GM21737 (cell line): Measurements from ENCODE around the gene STPG3.
"Not testable (repeated sequence)": the region's sequence is repeated elsewhere in the genome, so short reads cannot be mapped to it uniquely, and the experiment has no call there.

Experiments
- ATAC-seq: cut with Tn5 transposase; IDR thresholded peaks from one replicate; pipeline ENCODE4 v1.9.1; 2021; ENCODE audit warnings: mild to moderate bottlenecking, moderate library complexity; ENCODE audit not compliant: unreplicated experiment

STPG3 gene

DNA sequence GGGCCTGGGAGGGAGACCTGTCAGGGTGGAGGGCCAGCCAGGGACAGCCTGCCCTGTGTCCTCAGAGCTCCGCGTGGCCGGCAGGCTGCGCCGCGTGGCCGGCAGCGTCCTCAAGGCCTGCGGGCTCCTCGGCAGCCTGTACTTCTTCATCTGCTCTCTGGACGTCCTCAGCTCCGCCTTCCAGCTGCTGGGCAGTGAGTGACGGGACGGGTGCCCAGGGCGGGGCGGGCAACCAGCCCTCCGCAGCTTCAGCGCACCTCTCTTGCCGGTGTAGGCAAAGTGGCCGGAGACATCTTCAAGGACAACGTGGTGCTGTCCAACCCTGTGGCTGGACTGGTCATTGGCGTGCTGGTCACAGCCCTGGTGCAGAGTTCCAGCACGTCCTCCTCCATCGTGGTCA lies 18.6 kb upstream of the STPG3 start:
- ATAC-seq = no peak

DNA sequence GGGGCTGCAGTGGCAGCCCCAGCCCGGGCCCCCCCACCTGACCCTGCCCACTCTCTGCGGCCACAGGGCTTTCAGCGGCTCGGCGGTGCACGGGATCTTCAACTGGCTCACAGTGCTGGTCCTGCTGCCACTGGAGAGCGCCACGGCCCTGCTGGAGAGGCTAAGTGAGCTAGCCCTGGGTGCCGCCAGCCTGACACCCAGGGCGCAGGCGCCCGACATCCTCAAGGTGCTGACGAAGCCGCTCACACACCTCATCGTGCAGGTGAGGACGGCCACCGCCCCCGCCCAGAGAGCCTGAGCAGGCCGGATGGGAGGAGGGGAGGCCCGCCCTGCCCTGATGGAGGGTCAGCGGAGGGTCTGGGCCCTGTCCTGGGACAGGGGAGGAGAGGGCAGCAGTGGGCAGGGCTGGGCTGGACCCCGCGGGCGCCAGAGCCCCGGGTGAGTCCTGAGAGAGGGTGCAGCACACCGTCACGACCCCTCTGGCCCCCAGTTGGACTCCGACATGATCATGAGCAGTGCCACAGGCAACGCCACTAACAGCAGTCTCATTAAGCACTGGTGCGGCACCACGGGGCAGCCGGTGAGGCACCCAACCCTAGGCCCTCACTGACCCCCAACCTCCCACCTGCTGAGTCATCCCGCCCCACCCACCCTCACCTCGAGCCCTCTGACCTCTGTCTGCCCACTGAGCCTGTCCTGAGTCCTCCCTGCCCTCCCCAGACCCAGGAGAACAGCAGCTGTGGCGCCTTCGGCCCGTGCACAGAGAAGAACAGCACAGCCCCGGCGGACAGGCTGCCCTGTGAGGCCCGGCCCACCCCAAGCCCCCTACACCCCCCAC lies 17.7 kb upstream of the STPG3 start:
- no peak for ATAC-seq

DNA sequence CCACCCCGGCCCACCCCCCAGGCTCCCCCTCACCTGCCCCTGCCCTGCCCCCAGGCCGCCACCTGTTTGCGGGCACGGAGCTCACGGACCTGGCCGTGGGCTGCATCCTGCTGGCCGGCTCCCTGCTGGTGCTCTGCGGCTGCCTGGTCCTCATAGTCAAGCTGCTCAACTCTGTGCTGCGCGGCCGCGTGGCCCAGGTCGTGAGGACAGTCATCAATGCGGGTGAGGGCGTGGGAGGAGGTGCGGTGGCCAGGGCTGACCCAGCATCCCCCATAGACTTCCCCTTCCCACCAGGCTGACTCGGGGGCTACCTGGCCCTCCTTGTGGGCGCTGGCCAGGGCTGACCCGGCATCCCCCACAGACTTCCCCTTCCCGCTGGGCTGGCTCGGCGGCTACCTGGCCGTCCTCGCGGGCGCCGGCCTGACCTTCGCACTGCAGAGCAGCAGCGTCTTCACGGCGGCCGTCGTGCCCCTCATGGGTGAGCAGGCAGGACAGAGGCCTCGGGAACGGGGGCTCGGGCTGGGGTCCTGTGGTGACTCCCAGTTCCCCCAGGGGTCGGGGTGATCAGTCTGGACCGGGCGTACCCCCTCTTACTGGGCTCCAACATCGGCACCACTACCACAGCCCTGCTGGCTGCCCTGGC lies 16.9 kb upstream of the STPG3 start:
- ATAC-seq = no peak

DNA sequence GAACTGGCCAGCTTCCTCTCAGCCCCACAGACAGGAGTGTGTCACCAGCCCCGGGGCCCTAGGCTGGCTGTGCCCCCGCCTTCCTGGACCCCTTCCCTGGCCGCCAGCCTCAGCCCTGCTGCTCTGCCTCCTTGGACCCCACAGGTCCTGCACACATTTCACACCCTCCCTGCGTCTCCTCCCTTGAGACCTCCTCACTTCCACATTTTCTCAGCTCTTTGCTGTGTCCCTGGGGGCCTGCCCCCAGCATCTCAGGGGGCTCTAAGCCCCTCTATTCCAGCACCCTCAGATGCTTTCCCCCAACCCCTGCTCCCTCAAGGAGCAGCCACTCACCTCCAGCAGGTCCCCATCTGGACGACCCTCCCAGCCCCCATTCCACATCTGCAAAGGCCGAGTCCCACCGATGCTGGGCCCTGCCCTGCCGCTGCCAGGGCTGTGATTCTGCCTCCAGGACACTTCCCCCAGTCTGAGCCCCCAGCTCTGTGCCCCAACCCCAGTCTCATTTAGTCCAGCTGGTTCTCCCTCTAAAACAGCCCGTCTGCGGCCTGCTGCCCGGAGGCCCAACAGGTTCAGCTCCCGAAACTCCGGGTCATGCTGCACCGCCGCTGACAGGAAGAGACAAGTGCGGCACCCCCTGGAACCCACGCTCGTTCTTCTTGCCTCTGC lies 16.2 kb upstream of the STPG3 start:
- ATAC-seq = no peak

DNA sequence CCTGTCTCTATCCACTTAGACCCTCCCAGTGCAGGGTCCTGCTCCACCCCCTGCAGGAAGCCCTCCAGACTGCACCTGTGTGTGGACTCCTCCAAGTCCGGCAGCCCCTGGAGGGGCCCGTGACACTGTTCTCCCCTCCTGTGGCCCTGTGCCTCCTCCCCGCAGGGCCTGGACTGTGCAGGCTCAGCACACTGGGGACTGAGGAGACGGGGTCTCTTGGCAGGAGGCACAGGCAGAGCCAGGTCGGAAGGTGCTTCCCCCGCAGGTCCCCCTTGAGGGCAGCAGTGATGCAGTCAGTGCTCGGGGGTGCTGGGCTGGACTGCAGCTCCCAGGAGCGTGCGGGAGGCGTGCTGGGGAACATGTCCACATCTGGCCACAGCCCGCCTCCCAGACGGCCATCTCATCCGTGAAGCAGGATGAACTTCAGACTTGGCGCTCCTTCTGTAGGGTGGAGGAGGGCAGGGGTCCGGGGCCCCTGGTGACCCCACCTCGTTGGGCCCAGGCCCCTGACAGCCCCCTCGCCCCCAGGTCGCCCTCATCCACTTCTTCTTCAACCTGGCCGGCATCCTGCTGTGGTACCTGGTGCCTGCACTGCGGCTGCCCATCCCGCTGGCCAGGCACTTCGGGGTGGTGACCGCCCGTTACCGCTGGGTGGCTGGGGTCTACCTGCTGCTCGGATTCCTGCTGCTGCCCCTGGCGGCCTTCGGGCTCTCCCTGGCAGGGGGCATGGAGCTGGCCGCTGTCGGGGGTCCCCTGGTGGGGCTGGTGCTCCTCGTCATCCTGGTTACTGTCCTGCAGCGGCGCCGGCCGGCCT lies 15.5 kb upstream of the STPG3 start:
- ATAC-seq = no peak

DNA sequence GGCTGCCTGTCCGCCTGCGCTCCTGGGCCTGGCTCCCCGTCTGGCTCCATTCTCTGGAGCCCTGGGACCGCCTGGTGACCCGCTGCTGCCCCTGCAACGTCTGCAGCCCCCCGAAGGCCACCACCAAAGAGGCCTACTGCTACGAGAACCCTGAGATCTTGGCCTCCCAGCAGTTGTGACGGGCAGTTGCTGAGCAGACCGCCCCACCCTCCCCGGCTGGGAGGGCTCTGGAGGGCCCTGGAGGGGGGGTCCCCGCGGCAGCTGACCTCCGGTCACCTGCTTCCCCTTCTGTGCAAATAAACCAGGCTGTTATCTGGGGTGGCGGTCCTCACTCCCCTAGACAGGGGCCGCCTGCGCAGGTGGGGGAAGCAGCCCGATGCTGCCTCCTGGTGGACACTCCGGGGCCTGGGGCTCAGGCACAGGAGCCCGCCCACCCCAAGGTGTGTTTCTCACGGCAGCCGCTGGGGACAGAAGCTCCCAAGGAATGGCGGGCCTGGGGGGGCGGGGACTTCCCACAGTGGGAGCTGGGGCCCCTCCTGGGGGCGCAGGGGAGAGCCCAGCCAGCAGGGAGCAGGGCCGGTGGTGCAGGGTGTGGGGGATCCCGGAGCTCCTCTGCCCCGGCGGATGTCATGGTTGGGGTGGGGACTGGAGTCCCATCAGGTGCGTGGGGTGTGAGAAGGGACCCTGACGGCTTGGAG lies 14.7 kb upstream of the STPG3 start:
- no peak for ATAC-seq

DNA sequence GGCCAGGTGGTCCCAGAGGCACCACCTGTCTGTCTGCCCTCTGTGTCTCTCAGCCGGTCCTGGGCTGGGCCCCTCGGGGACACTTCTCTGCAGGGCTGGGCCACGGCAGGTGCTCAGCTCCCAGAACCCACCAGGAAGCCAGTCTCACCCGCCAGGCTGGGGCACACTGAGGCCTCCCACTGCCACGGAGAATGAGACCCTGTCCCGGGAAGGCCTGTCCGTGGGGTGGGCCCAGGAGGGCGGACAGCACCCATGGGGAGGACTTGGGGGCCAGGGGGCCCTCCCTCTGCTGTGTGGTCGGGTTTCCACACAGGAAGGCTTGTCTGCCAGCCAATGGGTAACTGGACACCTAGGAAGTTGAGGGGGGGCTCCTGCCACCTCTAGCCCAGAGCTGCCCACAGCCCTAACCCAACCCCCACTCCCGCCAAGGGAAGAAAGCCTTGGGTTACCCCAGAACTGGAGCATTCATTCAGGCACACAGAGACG lies 14.1 kb upstream of the STPG3 start:
- ATAC-seq = no peak

DNA sequence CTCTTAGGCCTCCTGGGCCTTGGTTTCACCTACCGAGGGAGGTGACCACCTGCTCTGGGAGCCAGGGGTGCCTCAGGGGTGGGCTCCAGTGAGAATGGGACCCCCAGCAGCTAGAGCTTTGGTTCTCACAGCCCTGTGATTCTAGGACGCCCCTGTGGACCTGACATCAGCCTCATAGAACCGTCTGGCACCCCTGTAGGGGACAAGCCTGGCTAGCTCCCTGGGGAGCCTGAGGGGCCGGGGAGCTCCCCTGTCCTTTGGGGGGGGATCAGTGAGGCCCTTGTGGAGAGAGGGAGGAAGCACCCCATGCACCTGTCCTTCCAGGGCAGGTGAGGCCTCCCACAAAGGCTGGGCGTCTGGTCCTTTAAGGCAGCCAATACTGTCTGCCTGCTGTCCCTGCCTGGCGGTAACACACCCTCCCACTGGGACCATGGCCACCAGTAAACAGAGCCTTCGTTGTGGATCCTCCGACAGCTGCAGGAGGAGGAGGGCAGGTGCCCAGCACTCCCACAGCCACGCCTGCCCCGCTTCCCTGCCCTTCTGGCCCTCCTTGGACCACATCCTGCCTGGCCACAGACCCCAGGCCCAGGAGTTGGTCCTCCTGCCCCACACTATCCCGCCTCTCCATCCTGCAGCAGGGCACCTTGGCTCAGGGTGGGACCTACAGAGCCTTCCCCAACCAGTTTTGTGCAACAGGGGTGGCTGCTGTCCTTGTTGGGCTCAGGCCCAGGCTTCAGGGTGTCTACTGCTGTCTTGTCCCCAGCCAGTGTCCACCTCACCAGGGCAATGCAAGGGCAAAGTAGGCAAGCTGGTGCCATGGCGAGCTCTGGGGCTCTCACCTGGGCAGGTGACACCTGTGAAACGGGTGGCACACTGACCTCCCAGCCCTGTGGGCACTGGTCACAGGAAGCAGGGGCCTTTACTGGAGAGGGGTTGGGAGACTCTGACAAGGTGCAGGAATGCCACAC lies 13.0 kb upstream of the STPG3 start:
- ATAC-seq = no peak

DNA sequence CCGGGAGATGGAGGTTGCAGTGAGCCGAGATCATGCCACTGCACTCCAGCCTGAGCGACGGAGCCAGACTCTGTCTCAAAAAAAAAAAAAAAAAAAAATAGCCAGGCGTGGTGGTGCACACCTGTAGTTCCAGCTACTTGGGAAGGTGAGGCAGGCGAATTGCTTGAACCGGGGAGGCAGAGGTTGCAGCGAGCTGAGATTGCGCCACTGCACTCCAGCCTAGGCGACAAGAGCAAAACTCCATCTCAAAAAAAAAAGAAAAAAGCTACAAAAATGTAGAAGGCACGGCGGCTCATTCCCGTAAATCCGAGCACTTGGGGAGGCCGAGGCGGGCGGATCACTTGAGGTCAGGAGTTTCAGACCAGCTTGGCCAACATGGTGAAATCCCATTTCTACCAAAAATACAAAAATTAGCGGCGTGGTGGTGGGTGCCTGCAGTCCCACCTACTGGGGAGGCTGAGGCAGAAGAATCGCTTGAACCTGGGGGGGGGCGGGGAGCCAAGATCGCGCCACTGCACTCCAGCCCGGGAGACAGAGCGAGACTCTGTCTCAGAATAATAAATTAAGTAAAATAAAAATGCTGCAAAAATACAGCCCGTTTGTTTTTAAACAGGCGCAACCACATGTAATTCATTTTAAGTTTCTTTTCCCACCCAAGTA lies 11.4 kb upstream of the STPG3 start:
- not testable (repeated sequence) for ATAC-seq

DNA sequence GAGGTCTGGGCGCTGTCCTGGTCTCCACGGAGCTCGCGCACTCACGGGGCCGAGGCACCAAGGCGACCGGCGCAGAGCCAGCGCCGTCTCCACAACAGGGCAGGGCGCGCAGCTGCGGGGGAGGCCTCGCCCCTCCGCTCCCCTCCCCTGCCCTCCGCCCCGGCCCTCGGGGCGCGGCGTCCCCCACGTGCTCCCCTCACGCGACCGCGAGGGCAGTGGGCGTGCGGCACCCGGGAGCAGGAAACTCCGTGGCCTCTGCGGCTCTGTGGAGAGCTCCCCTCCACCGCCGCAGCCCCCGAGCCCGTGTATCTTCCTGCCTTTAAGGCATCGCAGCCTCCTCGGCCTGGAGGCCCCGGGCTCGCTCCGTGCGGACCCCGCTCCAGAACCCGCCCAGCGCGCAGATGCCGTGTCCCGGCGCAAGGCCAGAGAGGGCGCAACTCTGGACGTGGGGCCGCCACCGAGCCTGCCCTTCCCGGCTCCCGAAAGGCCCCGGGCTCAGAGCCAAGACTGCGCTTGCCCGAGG lies 10.7 kb upstream of the STPG3 start:
- peak; percentile 25 for ATAC-seq

DNA sequence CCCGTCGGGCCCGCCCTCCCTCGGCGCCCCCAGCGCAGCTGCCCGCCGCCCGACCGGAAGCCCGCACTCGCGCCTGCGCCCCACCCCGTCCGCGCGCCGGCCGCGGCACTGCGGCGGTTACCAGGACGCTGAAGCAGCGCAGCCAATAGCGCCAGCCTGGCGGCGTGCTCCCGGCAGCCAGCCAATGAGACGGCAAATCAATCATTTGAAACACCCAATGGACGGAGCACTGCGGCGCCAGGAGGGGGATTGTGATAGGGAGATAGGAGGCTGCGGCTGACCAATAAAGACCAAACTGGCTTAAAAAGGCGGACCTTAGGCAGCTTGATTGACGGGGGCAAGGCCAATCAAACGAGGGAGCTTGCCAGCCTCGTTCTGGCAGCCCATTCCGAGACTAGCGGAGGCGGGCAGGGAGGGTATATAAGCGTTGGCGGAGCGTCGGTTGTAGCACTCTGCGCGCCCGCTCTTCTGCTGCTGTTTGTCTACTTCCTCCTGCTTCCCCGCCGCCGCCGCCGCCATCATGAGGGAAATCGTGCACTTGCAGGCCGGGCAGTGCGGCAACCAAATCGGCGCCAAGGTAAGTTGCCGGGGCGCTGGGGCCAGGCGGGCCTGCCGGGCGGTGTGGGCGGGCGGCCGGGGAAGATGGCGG lies 10.1 kb upstream of the STPG3 start, which contains the start of gene TUBB4B:
TUBB4B (plus strand) TSS at position 447 of the 649 bp plus-strand sequence; CDS start at position 521, 74 bp downstream.
- peak; percentile 62 for ATAC-seq

DNA sequence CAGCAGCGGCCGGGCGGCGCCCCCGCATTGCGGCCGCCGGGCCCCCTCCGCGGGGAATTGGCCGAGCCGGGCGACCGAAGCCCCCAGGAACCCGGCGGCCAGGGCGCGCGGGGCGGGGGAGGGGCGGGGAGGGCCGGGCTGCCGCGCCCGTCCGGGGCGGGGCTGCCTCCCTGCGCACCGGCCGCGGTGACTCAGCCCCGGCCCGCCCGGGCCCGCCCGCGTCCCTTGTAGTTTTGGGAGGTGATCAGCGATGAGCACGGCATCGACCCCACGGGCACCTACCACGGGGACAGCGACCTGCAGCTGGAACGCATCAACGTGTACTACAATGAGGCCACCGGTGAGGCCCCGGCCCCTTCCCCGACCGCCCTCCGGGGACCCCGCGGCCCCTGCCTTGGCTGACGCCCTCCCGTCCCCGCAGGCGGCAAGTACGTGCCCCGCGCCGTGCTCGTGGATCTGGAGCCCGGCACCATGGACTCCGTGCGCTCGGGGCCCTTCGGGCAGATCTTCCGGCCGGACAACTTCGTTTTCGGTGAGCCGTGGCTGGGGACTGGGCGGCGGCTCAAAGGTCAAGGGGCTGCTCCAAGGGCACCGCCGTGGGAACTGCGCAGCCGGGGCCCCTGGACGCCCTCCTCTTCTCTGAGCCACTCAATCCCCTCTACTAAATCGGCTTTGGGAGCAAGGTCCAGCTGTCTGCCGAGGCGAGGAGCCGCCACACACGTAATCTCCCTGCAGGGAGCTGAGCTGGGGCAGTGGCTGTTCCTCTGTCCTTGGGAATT lies 9.4 kb upstream of the STPG3 start:
- ATAC-seq = no peak

DNA sequence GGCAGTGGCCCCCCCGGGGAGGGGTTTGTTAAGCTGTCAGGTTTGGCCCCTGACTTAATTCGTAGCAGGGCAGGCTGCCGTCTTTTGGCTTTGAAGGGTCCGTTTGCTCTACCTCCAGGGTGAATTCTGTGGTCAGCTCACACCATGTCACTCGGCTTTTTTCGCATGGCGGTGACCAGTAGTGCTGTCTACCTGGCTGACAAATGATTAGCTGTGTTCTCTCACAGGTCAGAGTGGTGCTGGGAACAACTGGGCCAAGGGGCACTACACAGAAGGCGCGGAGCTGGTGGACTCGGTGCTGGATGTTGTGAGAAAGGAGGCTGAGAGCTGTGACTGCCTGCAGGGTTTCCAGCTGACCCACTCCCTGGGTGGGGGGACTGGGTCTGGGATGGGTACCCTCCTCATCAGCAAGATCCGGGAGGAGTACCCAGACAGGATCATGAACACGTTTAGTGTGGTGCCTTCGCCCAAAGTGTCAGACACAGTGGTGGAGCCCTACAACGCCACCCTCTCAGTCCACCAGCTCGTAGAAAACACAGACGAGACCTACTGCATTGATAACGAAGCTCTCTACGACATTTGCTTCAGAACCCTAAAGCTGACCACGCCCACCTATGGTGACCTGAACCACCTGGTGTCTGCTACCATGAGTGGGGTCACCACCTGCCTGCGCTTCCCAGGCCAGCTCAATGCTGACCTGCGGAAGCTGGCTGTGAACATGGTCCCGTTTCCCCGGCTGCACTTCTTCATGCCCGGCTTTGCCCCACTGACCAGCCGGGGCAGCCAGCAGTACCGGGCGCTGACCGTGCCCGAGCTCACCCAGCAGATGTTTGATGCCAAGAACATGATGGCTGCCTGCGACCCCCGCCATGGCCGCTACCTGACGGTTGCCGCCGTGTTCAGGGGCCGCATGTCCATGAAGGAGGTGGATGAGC lies 8.6 kb upstream of the STPG3 start:
- no peak for ATAC-seq

DNA sequence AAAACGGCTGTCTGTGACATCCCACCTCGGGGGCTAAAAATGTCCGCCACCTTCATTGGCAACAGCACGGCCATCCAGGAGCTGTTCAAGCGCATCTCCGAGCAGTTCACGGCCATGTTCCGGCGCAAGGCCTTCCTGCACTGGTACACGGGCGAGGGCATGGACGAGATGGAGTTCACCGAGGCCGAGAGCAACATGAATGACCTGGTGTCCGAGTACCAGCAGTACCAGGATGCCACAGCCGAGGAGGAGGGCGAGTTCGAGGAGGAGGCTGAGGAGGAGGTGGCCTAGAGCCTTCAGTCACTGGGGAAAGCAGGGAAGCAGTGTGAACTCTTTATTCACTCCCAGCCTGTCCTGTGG lies 7.8 kb upstream of the STPG3 start:
- not testable (repeated sequence) for ATAC-seq

DNA sequence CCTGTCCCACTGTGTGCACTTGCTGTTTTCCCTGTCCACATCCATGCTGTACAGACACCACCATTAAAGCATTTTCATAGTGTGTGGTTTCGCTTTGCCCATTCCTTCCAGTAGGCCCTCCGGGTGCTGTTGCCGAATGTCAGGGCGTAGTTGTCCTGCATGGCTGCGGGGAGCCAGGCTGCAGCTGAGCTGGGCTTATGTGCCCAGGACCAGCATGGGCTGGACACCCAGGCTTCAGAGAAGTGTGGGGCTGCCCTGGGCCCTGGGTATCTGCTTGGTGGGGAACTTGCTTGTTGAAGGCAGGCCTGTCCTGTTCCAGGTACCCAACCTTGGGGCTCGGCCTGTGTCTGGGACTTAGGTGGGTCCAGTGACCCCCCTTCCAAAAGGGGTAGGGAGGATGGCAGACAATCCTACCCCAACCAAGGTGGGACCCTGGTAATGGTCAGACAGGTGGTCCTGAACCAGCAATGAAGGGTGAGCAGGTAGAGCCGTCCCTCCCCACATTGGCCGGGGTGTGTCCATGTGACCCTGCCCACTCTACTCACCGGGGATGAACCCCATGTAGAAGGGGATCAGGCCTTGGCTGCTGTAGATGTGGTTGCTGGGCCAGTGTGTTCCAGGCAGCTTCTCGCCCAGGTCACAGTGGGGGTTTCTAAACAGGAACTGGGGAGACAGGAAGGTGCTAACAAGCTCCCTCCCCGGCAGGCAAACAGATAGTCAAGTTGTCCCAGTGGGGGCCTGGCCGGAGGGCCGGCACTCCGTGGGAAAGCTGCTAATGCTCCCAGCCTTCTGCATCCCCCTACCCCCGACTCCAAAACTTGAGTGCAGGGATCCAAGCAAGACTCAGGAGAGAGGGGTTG lies 7.2 kb upstream of the STPG3 start:
- no peak for ATAC-seq
